ENCODE results near the gene TM9SF4.

Gene TM9SF4

DNA sequence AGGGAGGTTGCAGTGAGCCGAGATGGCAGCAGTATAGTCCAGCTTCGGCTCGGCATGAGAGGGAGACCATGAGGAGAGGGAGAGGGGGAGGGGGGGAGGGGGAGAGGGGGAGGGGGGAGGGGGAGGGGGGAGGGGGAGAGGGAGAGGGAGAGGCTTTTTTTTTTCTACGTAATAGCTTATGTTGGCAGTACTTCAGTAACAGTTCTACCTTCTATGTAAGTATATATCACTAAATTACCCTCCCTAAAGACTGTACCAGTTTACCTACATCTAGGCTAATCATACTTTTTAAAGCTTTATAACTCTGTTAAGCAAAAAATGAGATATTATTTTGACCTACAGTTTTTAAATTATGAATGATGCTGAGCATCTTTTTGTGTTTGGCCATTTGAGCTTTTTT is 13.6 kb downstream of the TM9SF4 start:
- no peak for TF ChIP-seq JUND (IDR thresholded peaks at IDR 0.05; ENCODE audit: low read depth)
- in situ Hi-C loops (cut with HindIII; ENCODE audit: low pct_unique_long_range_greater_than_20kb, low sequenced_read_pairs), result no loop called here
- no peak for DNase-seq (ENCODE audit: low read depth in 1 of 2, low spot score in 1 of 2)

DNA sequence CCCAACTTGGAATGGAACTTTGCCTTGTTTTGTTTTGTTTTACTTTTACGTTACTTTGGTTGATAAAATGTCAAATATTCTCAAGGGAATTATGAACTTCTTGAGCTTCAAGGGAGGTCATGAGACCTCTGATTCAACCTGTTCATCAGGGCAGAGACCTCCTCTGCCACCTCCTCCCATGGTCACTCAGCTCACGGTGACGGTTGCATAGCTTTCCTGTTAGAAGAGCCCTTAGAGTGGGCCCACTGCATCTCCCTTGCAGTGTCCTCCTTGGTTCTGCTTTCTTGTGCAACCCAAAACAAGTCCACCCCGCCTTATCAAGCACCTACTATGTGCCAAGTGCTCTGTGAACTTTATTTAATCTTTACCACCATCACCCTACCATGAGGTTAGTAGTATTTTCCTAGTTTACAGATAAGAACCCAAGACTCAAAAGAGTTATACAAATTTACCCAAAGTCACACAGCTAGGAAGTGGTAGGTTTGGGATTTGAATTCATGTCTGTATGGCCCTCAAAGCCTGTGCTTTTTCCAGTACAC is 15.5 kb downstream of the TM9SF4 start:
- DNase-seq (ENCODE audit: low read depth in 1 of 2, low spot score in 1 of 2), result no peak
- no peak for TF ChIP-seq JUND (IDR thresholded peaks at IDR 0.05; ENCODE audit: low read depth)
- in situ Hi-C loops (cut with HindIII; ENCODE audit: low pct_unique_long_range_greater_than_20kb, low sequenced_read_pairs), result no loop called here

DNA sequence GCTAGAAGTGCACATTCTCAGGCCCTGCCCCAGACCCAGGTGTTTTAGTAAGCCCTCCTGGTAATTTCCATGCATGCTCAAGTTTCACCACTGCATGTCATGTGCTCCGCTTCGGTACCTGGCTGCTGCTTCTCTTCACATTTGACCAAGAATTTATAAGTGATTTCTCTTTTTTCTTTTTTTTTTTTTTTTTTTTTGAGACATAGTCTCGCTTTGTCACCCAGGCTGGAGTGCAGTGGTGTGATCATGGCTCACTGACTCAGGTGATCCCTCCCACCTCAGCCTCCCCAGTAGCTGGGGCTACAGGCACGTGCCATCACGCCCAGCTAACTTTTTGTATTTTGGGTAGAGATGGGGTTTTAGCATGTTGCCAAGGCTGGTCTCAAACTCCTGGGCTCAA is 16.0 kb downstream of the TM9SF4 start:
- in situ Hi-C loops (cut with HindIII; ENCODE audit: low pct_unique_long_range_greater_than_20kb, low sequenced_read_pairs), result no loop called here
- DNase-seq (ENCODE audit: low read depth in 1 of 2, low spot score in 1 of 2), result no peak
- TF ChIP-seq JUND (IDR thresholded peaks at IDR 0.05; ENCODE audit: low read depth), result no peak

DNA sequence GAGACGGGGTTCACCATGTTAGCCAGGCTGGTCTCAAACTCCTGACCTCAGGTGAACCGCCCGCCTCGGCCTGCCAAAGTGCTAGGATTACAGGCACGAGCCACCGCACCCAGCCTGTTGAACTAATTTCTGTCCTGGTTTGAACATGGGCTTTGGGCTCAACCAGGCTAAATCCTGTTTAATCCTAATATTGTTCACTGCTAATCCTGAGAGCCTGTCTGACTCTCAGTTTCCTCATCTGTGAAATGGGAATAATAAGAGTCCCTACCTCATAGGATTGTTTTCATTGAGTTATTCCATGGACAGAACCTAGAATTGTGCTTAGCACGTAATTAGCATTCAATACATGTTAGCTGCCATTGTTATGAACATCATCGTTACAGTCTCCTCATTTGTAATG is 17.4 kb downstream of the TM9SF4 start:
- in situ Hi-C loops (cut with HindIII; ENCODE audit: low pct_unique_long_range_greater_than_20kb, low sequenced_read_pairs), result no loop called here
- no peak for DNase-seq (ENCODE audit: low read depth in 1 of 2, low spot score in 1 of 2)
- no peak for TF ChIP-seq JUND (IDR thresholded peaks at IDR 0.05; ENCODE audit: low read depth)

DNA sequence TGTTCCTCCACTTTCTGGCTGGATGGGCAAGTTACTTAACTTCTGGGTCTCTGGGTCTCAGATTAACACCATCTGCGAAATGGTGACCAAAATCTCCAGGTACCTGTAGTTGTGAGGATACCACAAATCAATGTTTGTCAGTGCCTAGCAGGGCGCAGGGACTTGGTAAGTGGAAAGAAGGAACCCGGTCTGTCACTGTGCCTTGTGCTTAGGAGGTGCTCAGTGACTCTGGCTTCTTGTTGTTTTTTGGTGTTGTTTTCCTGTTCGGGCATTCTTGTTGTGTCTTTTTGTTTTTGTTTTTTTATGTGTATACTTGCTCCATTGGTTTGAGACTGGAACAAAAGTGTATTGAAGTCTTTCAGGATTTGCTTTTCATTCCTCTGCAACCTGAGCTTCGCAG is 17.8 kb downstream of the TM9SF4 start:
- in situ Hi-C loops (cut with HindIII; ENCODE audit: low pct_unique_long_range_greater_than_20kb, low sequenced_read_pairs), result no loop called here
- no peak for TF ChIP-seq JUND (IDR thresholded peaks at IDR 0.05; ENCODE audit: low read depth)
- DNase-seq (ENCODE audit: low read depth in 1 of 2, low spot score in 1 of 2), result no peak

DNA sequence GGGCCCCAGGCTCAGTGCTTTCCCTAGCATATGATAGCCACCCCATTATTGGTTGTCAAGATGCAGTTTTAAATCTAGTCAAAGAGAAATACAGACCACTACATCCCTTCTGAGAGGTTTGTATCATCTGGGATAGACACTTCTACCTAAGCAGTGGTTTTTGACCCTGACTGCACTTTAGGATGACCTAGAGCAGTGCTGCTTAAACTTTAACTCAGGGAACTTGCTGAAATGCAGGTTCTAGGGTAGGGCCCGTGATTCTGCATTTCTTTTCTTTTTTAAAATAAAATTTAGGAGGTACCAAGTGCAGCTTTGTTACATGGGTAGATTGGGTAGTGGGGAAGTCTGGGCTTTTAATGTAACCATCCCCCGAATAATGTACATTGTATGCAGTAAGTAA is 18.7 kb downstream of the TM9SF4 start:
- DNase-seq (ENCODE audit: low read depth in 1 of 2, low spot score in 1 of 2), result no peak
- no peak for TF ChIP-seq JUND (IDR thresholded peaks at IDR 0.05; ENCODE audit: low read depth)
- in situ Hi-C loops (cut with HindIII; ENCODE audit: low pct_unique_long_range_greater_than_20kb, low sequenced_read_pairs), result no loop called here

DNA sequence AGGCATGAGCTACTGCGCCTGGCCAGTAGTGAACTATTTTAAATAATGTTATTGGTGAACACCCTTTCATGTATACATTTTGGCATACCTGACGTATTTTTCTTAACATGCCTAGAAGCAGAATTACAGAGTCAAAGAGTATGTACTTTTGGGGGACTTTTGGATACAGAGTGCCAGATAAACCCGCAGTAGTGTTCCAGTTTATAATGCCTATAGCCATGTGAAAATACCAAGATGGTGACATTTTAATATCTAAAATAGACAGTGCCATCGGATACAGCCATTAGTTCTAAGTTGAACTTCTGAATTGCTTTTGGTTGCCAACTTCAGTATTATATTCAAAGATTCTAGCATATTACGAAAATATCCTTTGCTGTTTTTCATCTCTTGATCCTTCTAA is 20.3 kb downstream of the TM9SF4 start:
- no peak for DNase-seq (ENCODE audit: low read depth in 1 of 2, low spot score in 1 of 2)
- TF ChIP-seq JUND (IDR thresholded peaks at IDR 0.05; ENCODE audit: low read depth), result no peak
- in situ Hi-C loops (cut with HindIII; ENCODE audit: low pct_unique_long_range_greater_than_20kb, low sequenced_read_pairs), result no loop called here

DNA sequence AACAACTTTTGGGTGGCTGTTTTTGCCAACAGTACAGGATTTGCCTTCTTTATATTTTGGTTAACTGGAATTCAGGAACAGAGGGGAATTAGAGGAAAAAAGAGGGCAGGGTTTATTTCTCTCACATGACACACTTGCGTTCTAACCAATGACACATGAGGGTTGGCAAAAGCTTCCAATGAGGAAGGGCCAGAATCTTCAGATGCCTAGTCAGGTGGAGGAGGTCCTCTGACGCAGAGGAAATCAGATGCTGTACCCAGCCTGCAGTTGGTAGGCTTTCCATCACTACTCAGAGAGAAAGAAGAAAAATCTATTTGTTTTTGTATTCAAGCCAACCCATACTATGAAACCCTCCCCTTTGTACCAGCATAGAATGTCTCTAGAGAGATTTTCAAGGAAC is 20.8 kb downstream of the TM9SF4 start:
- in situ Hi-C loops (cut with HindIII; ENCODE audit: low pct_unique_long_range_greater_than_20kb, low sequenced_read_pairs), result no loop called here
- no peak for TF ChIP-seq JUND (IDR thresholded peaks at IDR 0.05; ENCODE audit: low read depth)
- DNase-seq (ENCODE audit: low read depth in 1 of 2, low spot score in 1 of 2), result no peak

DNA sequence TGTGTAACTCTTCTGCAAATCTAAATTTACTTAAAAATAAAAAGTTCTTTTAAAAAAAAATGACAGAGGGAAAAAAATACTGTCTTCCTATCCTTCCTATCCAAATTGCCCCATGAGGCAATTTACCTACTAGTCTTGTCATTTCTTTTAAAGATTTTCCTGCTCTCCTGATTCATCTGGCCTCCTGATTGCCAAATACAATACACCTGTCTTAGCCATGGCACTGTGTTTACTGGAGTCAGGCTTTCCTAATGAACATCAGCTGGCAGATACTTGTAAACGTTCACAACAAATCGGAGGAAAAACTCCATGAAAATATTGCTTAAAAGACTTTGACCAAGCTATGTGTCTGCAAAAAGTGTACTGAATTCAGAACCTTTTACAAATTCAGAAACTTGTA is 21.5 kb downstream of the TM9SF4 start:
- TF ChIP-seq JUND (IDR thresholded peaks at IDR 0.05; ENCODE audit: low read depth), result no peak
- in situ Hi-C loops (cut with HindIII; ENCODE audit: low pct_unique_long_range_greater_than_20kb, low sequenced_read_pairs), result no loop called here
- no peak for DNase-seq (ENCODE audit: low read depth in 1 of 2, low spot score in 1 of 2)

DNA sequence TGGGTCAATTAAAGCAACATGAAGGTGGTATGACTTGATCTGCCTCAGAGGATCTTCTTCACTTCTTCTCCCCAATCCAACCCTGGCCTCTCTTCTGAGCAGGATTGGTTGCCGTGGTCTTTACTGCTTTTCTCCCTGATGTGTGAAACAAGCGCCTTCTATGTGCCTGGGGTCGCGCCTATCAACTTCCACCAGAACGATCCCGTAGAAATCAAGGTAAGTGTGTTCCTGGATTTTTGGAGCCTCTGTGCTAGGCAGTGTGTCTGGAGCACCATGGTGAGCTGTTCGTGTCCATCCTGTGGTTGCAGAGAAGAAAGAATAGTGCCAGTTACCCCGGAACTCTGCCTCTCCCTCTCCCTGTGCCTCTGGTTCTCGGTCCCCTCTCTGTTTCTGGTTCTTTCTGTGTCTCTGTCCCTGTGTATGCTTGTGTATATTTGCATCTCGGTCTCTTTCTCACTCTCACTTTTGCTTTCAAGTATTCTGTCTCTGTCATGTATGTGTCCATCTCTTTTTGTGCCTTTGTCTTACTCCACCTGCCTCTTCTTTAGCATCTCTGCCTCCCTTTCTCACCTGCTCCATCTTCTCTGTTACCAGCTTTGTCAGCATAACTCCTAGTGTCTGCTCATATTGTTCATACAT is 23.5 kb downstream of the TM9SF4 start:
- no peak for TF ChIP-seq JUND (IDR thresholded peaks at IDR 0.05; ENCODE audit: low read depth)
- DNase-seq (ENCODE audit: low read depth in 1 of 2, low spot score in 1 of 2), result no peak
- in situ Hi-C loops (cut with HindIII; ENCODE audit: low pct_unique_long_range_greater_than_20kb, low sequenced_read_pairs), result no loop called here

DNA sequence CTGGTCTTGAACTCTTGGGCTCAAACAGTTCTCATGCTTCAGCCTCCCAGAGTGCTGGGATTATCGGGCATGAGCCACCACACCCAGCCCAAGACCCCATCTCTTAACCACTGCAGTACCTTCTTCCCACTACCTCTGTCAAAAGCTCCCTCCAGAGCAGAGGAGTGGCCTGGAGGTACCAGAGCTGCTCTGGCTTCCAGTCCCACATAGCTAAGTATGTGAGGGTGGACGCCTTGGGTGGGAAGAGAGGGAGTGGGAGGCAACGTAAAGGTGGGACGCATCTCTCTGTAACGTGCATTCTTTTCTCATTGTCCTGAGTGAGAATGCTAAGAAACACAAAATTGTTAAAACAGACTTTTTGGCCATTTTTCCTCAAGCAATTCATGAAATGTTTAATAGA is 24.5 kb downstream of the TM9SF4 start:
- no peak for TF ChIP-seq JUND (IDR thresholded peaks at IDR 0.05; ENCODE audit: low read depth)
- in situ Hi-C loops (cut with HindIII; ENCODE audit: low pct_unique_long_range_greater_than_20kb, low sequenced_read_pairs), result no loop called here
- no peak for DNase-seq (ENCODE audit: low read depth in 1 of 2, low spot score in 1 of 2)

DNA sequence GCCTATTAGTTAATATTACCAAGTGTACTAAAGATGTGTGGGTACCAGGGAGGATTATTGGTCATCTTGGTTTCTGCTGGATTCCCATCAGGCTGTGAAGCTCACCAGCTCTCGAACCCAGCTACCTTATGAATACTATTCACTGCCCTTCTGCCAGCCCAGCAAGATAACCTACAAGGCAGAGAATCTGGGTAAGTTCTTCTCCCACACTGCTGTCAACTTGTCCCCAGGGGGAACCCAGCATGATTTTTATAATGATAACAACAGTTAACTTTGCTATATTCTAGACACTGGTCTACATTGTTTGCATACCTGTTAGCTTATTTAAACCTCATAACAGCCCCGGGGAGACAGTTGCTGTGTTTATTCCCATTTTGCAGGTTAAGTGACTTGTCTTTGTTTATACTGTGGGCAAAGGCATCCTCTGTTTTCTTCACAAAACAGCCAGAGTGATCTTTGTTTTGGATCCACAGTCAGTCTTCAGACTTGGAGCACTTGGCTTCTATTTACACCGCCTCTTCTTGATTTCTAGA is 26.5 kb downstream of the TM9SF4 start:
- peak; percentile 35 to 92 for DNase-seq (ENCODE audit: low read depth in 1 of 2, low spot score in 1 of 2)
- in situ Hi-C loops (cut with HindIII; ENCODE audit: low pct_unique_long_range_greater_than_20kb, low sequenced_read_pairs), result no loop called here
- TF ChIP-seq JUND (IDR thresholded peaks at IDR 0.05; ENCODE audit: low read depth), result peak; percentile 38; the same call in 1 of the 2 replicates

DNA sequence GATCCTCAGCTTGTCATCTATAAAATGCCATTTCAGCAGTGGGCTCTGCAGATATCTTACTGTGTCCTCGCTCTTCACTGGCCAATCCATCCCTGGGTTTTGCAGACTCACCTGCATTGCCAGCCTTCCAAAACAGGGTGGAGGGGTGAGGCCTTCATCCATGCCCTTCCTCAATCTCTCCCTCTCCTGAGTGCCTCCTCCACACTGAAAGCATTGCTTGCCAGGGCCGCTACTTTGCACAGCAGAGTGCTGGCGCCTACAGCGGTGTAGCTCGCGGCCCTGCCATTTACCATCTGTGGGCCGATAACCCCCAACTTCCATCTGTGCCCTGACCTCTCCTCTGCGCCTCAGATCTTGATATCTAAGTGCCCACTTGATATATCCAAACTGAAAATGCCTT is 29.4 kb downstream of the TM9SF4 start:
- TF ChIP-seq JUND (IDR thresholded peaks at IDR 0.05; ENCODE audit: low read depth), result no peak
- no peak for DNase-seq (ENCODE audit: low read depth in 1 of 2, low spot score in 1 of 2)
- in situ Hi-C loops (cut with HindIII; ENCODE audit: low pct_unique_long_range_greater_than_20kb, low sequenced_read_pairs), result no loop called here

DNA sequence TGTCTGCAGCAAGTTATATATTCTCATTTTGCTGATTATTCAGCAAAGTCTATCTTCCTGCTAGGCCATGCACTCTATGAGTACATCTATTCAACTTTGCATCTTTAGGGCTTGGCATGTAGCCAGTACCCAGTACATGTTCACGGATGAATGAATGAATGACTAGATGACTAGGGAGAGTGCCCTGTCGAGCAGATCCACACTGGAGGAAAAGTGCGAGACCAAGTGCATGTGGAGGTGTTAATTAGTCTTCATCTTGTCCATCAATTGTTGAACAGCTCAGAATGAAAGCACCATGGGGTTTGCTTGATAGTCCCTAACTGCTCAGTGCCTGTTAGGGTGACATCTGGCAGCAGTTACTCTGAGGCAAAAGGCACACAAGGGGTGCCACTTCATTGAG is 30.4 kb downstream of the TM9SF4 start:
- DNase-seq (ENCODE audit: low read depth in 1 of 2, low spot score in 1 of 2), result no peak
- no peak for TF ChIP-seq JUND (IDR thresholded peaks at IDR 0.05; ENCODE audit: low read depth)
- in situ Hi-C loops (cut with HindIII; ENCODE audit: low pct_unique_long_range_greater_than_20kb, low sequenced_read_pairs), result no loop called here

Data from T47D (cell line).